ENCODE data around the gene SFXN5.

SFXN5 gene

GRCh38 chr2:72897785-72898584 lies 173.5 kb downstream of the SFXN5 start:
- no peak for DNase-seq (ENCODE audit: low spot score)

GRCh38 chr2:72896446-72896845 lies 175.1 kb downstream of the SFXN5 start:
- DNase-seq (ENCODE audit: low spot score) = no peak

GRCh38 chr2:72895759-72896281 lies 175.7 kb downstream of the SFXN5 start:
- DNase-seq (ENCODE audit: low spot score) = no peak

- no peak for DNase-seq (ENCODE audit: low spot score)
Measured at GRCh38 chr2:72895154-72895553, 176.4 kb downstream of the SFXN5 start.

DNA sequence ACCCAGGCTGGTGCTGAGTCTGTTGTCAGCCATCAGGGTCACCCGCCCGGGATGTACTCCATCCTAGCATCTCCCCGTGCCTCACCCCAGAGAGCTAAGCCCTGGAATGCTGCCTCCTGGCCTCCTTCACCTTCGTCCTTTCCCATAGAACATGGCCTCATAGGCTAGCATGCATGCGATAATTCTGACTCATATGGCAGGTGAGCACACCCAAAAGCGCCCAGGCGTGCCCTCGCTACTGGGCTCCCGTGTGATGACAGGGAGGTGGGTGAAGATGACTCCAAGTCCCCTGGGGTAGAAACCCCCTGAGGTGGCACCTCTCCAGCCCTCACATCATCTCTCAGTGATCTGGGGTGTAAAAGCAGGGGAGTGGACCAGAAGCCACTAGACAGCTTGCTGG lies 177.0 kb downstream of the SFXN5 start:
- no peak for DNase-seq (ENCODE audit: low spot score)

DNA sequence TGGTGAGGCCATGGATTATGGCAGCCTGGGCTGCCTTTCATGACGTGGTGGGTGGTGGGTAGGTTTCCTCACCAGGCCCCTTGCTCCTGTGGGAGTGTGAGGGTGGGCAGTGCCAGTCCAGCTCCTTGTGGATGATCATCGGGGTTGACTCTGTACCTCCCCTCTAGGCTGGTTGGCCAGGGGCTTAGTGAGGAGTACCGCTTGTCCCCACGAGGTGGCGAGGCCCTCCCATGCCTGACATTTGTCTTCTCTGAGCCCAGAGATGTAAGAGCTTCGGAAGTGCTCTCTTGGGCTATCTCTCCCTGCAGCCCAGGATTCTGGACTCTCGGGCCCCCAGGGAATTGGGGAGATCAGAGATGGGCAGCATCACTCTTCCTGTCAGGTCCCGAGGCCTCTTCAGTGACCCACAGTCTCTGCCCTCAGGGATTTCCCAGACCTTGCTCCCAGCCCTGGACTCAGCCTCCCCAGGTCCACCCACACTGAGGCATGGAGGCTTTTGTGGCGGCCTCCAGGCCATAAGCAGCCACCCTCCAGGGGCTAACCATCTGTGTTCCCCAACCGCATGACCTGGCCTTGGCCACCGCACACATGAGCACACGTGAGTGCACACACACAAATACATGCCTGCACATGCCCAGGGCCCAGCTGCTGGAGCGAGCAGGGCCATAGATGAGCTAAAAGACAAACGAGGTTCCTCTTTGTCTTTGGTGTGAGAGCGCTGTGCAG lies 177.8 kb downstream of the SFXN5 start:
- peak; percentile 62 for DNase-seq (ENCODE audit: low spot score)

DNA sequence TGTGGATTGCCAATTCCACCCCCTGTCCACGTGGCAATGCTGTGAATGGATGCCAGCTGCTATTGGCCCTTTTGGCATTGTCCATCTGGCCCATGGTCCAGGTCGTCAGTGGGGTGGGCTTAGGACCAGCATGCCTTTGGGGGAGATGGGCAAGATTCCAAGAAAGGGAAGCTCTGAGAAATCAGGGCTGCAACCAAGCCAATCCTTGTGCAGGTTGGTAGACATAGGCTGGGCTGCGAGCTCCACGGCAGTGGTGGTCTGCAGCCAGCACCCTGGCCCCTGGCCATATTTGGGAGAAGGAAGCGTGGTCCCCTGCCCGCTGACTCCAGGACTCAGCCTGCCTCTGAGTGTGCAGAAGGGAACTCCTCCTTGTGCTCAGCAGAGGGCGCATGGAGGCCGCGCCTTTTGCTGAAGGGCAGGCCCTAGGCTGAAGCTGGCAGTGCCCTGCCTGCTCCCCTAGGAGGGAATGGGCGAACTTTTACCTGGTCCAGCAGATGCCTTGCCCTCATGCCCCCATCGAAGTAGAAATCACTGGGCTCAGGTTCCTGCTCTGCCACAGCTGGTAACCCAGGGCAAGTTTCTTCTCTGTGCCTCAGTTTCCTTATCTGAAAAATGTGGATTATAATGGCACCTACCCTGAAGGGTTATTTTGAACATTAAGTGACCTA lies 178.9 kb downstream of the SFXN5 start:
- peak; percentile 75 for DNase-seq (ENCODE audit: low spot score)

All from cerebellar cortex (tissue), 1 donor.